MCF 10A (cell line): ENCODE measurements around the gene LATS2. TPM values are rescaled to one million over a fixed set of nuclear protein-coding genes. Genes with fewer than 3 reads are reported as not detected.
"Not testable (repeated sequence)": the region's sequence is repeated elsewhere in the genome, so short reads cannot be mapped to it uniquely, and the experiment has no call there.

Experiments
- BruUV-seq: library from RNA; stranded (reverse); fragments of 400-500 nt; replicated peaks from 2 replicates; lab custom pipeline; 2021; lab: Mats Ljungman, UMichigan
- CTCF ChIA-PET: fragments of 300-600 bp; sonication (Branson Sonifier 250); formaldehyde crosslinking; extraction: SDS; loops from one replicate; lab custom pipeline; 2021; ENCODE audit warnings: antibody characterized with exemption, inconsistent platforms; lab: Yijun Ruan, JAX
- POLR2A ChIA-PET: fragments of 300-600, 350-650 bp; sonication (Branson Sonifier 250); formaldehyde crosslinking; extraction: SDS; loops from one replicate; lab custom pipeline; 2020; ENCODE audit warnings: antibody characterized with exemption, inconsistent platforms; lab: Yijun Ruan, JAX
- DNase-seq: peaks from one replicate; pipeline ENCODE4 v3.0.0-alpha.2; 2018; ENCODE audit not compliant: unreplicated experiment
- H3K27ac Mint-ChIP-seq: one replicate; pipeline ENCODE4 v1.8.0; 2022; ENCODE audit warnings: mild to moderate bottlenecking, low read depth, mixed read lengths; ENCODE audit not compliant: unreplicated experiment
- H3K27me3 Mint-ChIP-seq: one replicate; pipeline ENCODE4 v1.8.0; 2022; ENCODE audit warnings: mixed read lengths; ENCODE audit not compliant: insufficient read depth, unreplicated experiment
- H3K36me3 Mint-ChIP-seq: one replicate; pipeline ENCODE4 v1.8.0; 2022; ENCODE audit warnings: mild to moderate bottlenecking, moderate library complexity, mixed read lengths; ENCODE audit not compliant: insufficient read depth, unreplicated experiment
- H3K4me1 Mint-ChIP-seq: one replicate; pipeline ENCODE4 v1.8.0; 2022; ENCODE audit warnings: mixed read lengths; ENCODE audit not compliant: insufficient read depth, unreplicated experiment
- H3K4me3 Mint-ChIP-seq: one replicate; pipeline ENCODE4 v1.8.0; 2022; ENCODE audit warnings: mild to moderate bottlenecking, moderate library complexity, mixed read lengths; ENCODE audit not compliant: unreplicated experiment
- H3K9me3 Mint-ChIP-seq: one replicate; pipeline ENCODE4 v1.8.0; 2022; ENCODE audit warnings: mixed read lengths; ENCODE audit not compliant: unreplicated experiment
- CTCF ChIP-seq: fragments of 200-600 bp; IDR thresholded peaks from one replicate; pipeline ENCODE4 v1.8.0; 2022; ENCODE audit warnings: antibody characterized with exemption, mild to moderate bottlenecking; ENCODE audit not compliant: unreplicated experiment
- intact Hi-C: fragments of 100-400 bp; cut with micrococcal nuclease; formaldehyde crosslinking; loops from 2 replicates; pipeline ENCODE4 v1.14.1; 2022
- total RNA-seq: library from RNA; stranded (reverse); gene quantifications from 2 replicates; pipeline ENCODE4 v1.2.3, GENCODE V29; 2022

LATS2 gene
- total RNA-seq, 1 experiment from 2014 or later = 32.3 TPM

DNA sequence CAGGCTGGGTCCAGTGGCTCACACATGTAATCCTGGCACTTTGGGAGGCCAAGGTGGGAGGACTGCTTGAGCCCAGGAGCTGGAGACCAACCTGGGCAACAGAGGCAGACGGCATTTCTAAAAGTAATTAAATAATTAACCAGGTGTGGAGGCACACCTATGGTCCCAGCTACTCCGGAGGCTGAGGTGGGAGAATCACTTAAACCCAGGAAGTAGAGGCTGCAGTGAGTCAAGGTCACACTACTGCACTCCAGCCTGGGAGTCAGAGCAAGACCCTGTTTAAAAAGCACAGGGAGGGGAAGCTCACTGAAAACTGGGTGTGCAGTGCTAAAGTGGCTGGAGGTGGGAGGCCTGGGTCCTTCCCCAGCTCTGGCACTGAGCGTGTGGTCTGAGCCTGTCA lies 9.7 kb downstream of the LATS2 start:
- peaks cover 17% of the 10 kb centered on the region for H3K36me3 Mint-ChIP-seq
- intact Hi-C loops = no loop called here
- DNase-seq = no peak
- H3K27ac Mint-ChIP-seq = no peak overlapping the region
- no peak for TF ChIP-seq CTCF
- CTCF ChIA-PET = interaction anchor here (1.0 kb wide), 1 partner anchor 60 kb away, joined by 4 read pairs; no protein-coding TSS in a partner anchor
- H3K9me3 Mint-ChIP-seq = no peaks in the 10 kb centered on the region
- no peak overlapping the region for H3K4me3 Mint-ChIP-seq
- BruUV-seq = no TSS peak
- H3K27me3 Mint-ChIP-seq = no peaks in the 10 kb centered on the region
- POLR2A ChIA-PET = interaction anchor here (0.8 to 1.1 kb wide), 2 partner anchors 18 to 58 kb away, joined by 3 read pairs; no protein-coding TSS in a partner anchor
- H3K4me1 Mint-ChIP-seq = peaks cover 34% of the 10 kb centered on the region

GRCh38 chr13:21050288-21051197 lies 10.8 kb downstream of the LATS2 start:
- no peaks in the 10 kb centered on the region for H3K27me3 Mint-ChIP-seq
- H3K36me3 Mint-ChIP-seq = peaks cover 15% of the 10 kb centered on the region
- BruUV-seq = no TSS peak
- H3K4me1 Mint-ChIP-seq = peaks cover 30% of the 10 kb centered on the region
- H3K27ac Mint-ChIP-seq = no peak overlapping the region
- intact Hi-C loops = no loop called here
- TF ChIP-seq CTCF = no peak
- ChIA-PET CTCF (no interaction called here), POLR2A (interaction anchor here (0.6 kb wide), 2 partner anchors 127 to 149 kb away, joined by 3 read pairs; no protein-coding TSS in a partner anchor)
- no peak for DNase-seq
- H3K4me3 Mint-ChIP-seq = no peak overlapping the region
- no peaks in the 10 kb centered on the region for H3K9me3 Mint-ChIP-seq

- DNase-seq, H3K27me3 Mint-ChIP-seq, intact Hi-C loops, H3K4me3 Mint-ChIP-seq, H3K27ac Mint-ChIP-seq, H3K9me3 Mint-ChIP-seq, BruUV-seq: not testable (repeated sequence)
- peaks cover 30% of the 10 kb centered on the region for H3K4me1 Mint-ChIP-seq
- ChIA-PET CTCF (interaction anchor here (0.8 kb wide), 1 partner anchor 30 kb away, joined by 3 read pairs; no protein-coding TSS in a partner anchor), POLR2A (interaction anchor here (0.6 to 1.0 kb wide), 3 partner anchors 32 to 122 kb away, joined by 3 read pairs; no protein-coding TSS in a partner anchor)
- H3K36me3 Mint-ChIP-seq = peaks cover 21% of the 10 kb centered on the region
Measured at GRCh38 chr13:21049731-21050130, 11.7 kb downstream of the LATS2 start.

DNA sequence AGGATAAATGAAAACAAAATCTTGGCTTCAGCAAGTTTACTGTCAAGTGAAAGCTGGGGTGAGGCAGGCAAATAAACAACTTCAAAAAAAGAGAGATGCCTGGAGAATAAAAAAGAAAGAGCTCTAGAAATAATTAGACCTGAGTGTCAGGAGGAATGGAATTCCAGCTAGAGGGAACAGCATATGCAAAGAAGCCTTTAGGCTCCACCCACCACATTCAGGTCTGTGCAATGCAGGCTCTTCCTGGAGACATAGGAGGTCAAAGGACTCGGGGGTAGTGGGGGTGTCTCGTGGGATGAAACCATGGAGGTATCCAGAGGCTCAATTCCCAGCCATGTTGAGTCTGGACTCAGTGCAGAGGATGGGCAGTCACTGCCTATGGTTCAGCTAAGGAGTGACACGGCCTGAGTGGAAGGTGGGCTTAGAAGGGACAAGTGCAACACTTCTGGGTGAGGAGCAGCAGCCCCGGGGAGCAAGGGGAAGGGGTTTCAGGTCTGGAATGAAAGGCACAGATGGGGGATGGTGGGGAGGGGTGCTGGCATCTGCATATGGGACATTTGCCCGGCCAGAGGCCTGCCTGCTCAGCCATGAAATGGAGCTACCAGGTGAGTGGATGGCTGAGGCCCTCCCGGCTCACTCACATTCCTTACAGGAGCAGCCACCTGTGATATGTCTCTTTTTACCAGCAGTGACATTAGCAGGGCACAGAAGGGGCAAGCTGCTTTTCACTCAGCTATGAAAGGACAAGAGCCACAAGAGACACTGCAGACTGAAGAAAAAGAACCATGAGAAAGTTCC lies 12.3 kb downstream of the LATS2 start:
- Mint-ChIP-seq H3K27ac (no peak overlapping the region), H3K9me3 (no peaks in the 10 kb centered on the region), H3K36me3 (peaks cover 25% of the 10 kb centered on the region), H3K4me3 (no peak overlapping the region), H3K4me1 (peaks cover 35% of the 10 kb centered on the region), H3K27me3 (no peaks in the 10 kb centered on the region)
- no peak for DNase-seq
- intact Hi-C loops = no loop called here
- ChIA-PET CTCF (interaction anchor here (0.6 to 0.8 kb wide), 2 partner anchors 29 to 36 kb away, joined by 3 to 4 read pairs; no protein-coding TSS in a partner anchor), POLR2A (interaction anchor here (0.6 to 1.0 kb wide), 3 partner anchors 31 to 123 kb away, joined by 3 read pairs; no protein-coding TSS in a partner anchor)
- no peak for TF ChIP-seq CTCF
- BruUV-seq = no TSS peak
